Measurements from ENCODE around the gene IKBIP.
A peak's percentile ranks its signal among the peaks of the same experiment; 100 is the strongest.
"Not testable (repeated sequence)": the region's sequence is repeated elsewhere in the genome, so short reads cannot be mapped to it uniquely, and the experiment has no call there.

IKBIP gene

DNA sequence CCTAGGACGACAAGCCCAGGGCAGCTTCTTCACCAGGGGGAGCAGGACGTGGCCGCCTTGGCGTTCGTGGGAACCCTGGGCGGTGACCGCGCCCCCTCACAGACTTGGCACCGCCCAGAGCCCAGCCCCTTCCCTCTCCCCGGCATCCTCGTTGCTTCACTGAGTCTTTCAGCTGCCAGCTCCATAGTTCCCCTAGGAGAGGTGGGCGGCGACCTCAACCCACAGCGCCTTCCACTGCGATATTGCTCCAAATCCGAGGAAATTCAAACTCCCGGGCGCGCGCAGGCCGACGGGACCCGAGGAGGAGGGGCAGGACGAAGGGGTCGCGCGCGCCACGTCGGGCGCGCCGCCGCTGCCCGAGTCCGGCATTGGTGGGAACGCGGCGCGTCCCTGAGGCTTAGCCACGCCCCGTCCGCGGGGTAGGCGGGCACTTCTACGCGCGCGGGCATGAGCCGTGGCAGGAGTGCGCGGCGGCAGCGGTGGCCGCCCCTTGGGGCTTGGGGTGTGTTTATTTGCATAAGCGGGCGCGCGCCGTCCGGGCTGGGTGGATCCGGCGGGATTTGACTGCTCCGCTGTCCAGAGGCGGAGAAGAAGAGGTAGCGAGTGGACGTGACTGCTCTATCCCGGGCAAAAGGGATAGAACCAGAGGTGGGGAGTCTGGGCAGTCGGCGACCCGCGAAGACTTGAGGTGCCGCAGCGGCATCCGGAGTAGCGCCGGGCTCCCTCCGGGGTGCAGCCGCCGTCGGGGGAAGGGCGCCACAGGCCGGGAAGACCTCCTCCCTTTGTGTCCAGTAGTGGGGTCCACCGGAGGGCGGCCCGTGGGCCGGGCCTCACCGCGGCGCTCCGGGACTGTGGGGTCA is at the start of gene IKBIP, which contains the start of gene APAF1:
Gene IKBIP, minus strand, starts transcription at position 77 of the 860 bp plus-strand sequence. CDS start 87 bp downstream, outside the sequence.
Gene APAF1, plus strand, starts transcription at position 579 of the 860 bp plus-strand sequence. CDS start 3,070 bp downstream, outside the sequence.
- DNase-seq: peak; percentile 78

DNA sequence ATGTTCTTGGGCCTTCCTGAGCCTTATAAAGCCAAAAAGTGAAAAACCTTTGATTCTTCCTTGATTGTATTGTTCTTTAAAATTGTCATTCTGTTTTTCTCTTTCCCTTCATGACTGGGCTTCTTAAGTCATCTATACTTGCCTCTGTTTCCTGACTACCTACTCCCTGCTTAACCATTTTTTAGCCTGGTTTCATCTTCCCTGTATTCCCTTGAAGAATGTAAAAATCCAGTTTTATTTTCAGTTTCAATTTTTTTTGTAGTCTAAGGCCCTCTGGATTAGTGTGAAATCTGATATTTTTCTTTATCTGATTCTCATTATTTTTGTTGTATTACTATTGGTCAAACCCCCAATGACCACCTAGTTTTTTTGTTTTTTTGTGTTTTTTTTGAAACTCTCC is 46.8 kb upstream of the IKBIP start:
- DNase-seq: no peak

- no peak for DNase-seq
Observed at GRCh38 chr12:98686603-98687002, 42.0 kb upstream of the IKBIP start.

DNA sequence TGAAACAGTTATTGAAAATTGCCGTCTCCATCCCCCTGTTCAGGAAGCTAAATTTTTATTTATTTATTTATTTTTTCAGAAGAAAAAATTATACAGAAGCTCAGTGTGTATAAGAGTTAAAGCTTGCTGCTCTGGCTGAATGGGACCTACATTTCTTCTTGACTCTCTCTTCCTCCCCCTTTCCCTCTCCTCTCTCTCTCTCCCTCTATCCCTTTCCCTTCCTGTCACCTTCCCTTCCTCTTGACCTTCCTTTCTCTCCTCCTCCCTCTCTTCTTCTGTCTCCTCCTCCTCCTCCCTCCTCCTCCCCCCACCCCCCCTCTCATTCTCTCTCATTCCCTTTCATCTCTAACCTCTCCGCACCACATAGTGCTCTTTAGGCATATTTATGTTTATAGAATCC is 39.6 kb upstream of the IKBIP start:
- DNase-seq: no peak

GRCh38 chr12:98679611-98680005 is 35.0 kb upstream of the IKBIP start:
- DNase-seq: no peak

DNA sequence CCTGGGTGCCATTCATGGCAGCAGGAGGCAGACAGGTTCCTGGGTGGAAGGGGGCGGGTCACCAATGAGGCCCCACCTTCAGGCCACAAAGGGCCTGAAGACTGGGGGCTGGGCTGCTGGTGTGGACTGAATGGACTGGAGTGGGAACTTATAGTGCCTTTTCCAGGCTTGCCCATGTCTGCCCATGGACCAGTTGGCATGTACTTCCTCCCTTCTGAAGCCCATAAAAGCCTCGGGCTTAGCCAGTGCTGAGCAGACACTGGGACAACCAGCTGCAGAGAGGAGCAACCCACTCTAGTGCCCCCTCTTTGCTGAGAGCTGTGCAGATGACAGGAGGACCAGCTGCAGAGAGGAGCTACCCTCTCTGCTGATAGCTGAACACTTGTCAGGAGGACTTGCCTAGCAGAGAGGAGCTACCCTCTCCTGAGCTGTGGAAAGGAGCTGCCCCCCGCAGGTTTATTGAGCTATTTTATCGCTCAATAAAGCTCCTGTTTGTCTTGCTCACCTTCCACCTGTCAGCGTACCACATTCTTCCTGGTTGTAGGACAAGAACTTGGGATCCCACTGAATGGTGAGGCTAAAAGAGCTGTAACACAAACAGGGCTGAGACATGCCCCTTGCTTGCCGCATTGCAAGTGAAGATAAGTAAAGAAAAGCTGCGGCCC is 34.5 kb upstream of the IKBIP start:
- DNase-seq: no peak

GRCh38 chr12:98678236-98678945 is 33.8 kb upstream of the IKBIP start:
- DNase-seq: no peak

DNA sequence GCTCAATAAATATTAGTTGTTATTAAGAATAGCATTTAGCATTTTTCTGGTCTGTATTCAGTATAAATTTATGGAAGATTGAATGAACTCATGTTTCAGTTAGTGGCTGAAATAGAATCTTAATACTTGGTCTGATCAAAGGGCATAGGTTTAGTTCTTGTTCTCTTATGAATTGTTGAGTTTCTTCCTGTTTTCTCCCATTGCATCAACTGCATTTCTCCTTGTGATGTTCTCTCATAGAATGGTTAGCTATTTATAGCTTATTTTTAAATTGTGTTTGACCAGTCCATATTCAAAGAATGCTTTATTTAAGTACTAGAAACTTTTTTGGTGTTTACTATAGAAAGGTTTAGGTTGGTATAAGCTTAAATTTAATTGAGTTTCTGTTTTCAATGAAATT is 30.3 kb upstream of the IKBIP start:
- DNase-seq: no peak

- no peak for DNase-seq
Observed at GRCh38 chr12:98671459-98671858, 26.9 kb upstream of the IKBIP start.

GRCh38 chr12:98669751-98670150 is 25.2 kb upstream of the IKBIP start:
- no peak for DNase-seq

DNA sequence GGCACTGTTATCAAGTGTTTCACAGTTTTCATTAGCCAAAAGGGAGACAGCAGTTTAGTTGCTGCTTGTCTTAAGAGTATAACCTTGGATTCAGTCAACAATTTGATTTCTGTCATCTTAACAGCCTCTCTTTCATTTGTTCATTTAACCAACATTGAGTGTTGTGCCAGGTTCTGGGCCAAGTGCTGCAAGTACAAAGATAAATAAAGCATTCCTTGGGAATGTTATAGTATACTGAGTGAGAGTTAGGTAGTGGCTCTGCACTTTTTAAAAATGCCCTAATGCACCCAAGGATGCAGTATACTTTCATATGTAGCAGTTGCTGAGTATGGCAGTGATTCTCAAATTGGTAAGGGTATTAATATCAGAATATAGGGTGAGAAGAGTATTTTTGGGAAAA is 15.9 kb upstream of the IKBIP start:
- no peak for DNase-seq

DNA sequence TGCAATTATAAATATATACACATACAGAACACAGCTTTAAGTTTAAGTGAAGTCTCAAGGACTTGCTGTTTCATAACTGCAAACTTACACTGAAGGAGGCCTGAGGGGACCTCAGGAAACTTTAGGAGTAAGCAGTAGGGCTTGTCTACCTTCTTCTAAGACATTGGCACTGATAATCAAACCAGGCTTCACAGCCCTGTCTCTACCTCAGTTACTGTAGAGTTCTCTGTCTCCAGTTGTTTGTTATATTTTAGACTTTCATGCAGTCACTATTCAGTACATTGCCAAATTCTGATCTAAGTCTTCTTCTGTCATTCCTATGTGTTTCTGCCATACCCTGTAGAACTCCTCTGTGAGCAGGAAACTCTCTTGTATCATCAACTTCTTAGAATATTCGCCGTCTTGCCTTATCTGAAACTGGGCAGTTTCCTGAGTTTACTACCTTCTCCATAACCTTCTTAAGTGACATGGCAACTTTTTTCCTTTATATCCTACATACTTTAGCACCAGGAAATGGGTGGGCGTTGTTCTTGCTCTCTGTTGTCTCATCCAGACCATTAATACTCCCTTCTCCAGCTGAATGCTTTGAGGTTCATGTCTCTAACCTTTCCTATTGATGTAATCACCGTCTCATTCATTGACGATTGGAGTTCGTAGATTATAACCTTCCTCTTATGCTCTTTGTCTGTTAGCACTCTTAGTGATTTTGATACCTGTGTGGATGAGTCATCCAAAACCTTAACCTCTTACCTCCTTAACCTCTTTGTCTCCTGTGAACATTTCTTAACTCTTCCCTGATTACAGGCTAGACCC is 11.9 kb upstream of the IKBIP start:
- DNase-seq: no peak

DNA sequence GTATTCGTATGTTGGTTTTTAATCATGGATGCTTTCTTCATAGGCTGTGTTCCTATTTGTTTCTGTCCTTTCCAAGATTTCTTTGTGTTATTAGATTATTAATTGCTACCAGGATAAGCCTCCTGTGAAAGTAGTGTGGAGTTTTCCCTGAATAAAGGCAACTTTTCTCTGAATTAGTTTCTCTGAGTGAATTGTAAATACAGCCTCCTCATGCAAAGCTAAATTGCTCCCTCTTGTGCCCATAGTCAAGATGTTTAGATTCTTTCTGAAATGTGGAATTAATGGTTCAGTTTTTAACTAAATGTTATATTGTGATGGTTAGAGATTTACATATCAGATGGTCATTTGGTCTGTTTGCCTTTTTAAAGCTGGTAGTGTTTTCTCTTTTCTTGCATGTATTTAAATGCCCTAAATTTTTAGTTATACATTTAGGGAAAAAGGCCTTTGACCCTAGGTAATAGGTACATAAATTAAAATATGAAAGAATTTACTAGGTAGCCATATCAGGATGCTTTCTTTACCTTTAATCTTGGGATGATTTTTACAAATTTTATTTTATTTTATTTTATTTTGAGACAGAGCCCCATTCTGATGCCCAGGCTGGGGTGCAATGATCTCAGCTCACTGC is 9.4 kb upstream of the IKBIP start:
- DNase-seq: peak; percentile 21

DNA sequence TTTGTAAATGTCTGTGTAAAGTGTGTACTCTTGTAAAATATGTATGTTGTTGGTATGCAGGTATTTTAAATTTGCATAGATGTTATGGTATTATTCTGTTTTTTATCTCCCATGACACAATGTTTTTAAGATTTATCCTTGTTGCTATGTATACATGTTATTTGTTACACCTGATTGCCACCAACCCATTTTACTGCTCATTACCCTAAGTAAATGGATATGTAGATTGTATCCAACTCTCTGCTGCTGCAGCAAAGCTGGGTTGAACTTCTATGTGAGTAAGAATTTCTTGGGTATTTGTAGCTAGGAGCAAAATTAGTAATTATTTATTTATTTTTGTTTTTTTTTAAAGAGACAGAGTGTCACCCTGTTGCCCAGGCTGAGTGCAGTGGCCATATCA is 6.7 kb upstream of the IKBIP start:
- no peak for DNase-seq

GRCh38 chr12:98646294-98647090 is 1.9 kb upstream of the IKBIP start:
- DNase-seq: no peak

- DNase-seq: no peak
Observed at GRCh38 chr12:98645572-98646067, 1.0 kb upstream of the IKBIP start.

GRCh38 chr12:98644433-98644711 is 216 bp downstream of the IKBIP start:
- DNase-seq: no peak

GRCh38 chr12:98642801-98643200 is 1.8 kb downstream of the IKBIP start:
- not testable (repeated sequence) for DNase-seq

GRCh38 chr12:98639491-98639890 is 5.1 kb downstream of the IKBIP start:
- DNase-seq: no peak

GRCh38 chr12:98638009-98638408 is 6.6 kb downstream of the IKBIP start:
- no peak for DNase-seq

- no peak for DNase-seq
Observed at GRCh38 chr12:98637068-98637467, 7.5 kb downstream of the IKBIP start.

All from NCI-H187 treated with DMSO at 0.1 percent for 48 hours (cell line).